ENCODE data around the gene ZNF174.

The ZNF174 gene

GRCh38 chr16:3443108-3444031, 42.4 kb downstream of the ZNF174 start, which contains the start of the genes NAA60 and ZNF597:
NAA60 (plus strand) TSS chr16:3443680; CDS start chr16:3476228, 32,548 bp downstream.
ZNF597 (minus strand) TSS chr16:3443504; CDS start chr16:3443153, 351 bp downstream.
- peak; percentile 95 for DNase-seq (ENCODE audit: low read depth)

DNA sequence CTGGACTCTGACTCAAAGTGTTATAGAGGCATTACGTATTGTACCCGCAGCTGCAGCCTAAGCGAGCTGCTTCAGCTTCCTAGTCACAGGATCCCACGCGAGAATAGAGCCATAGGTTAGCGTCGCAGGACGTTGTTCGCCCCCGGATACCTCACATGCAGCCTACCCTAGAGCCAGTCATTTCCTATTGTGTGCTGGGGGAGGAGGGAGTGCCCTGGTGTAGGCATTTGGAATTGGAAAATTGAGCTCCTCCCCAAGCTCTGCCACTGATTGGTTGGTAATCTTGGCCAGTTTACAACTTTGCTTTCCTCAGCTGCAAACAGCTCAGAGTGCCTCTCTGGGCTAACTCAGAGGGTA, 43.0 kb downstream of the ZNF174 start:
- DNase-seq (ENCODE audit: low read depth): peak; percentile 84

DNA sequence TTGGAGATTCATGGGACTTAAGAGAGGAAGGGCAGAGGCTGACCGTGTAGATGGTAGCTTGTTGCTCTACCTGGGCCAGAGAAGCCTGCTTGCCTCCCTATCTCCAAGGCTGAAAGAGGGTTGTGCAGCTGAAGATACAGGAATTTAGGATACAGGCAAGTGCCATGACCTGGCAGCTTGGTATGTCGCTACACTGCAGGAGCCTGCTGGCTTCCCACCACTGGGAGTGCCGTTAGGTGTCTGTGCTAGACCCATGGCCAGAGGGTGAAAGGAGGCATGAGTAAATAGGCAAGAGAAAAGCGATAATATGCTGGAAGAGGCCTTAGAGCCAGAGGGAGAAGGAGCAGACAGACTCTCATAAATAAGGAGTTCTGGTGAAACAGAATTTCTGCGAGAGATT, 53.1 kb downstream of the ZNF174 start:
- DNase-seq (ENCODE audit: low read depth): peak; percentile 30

DNA sequence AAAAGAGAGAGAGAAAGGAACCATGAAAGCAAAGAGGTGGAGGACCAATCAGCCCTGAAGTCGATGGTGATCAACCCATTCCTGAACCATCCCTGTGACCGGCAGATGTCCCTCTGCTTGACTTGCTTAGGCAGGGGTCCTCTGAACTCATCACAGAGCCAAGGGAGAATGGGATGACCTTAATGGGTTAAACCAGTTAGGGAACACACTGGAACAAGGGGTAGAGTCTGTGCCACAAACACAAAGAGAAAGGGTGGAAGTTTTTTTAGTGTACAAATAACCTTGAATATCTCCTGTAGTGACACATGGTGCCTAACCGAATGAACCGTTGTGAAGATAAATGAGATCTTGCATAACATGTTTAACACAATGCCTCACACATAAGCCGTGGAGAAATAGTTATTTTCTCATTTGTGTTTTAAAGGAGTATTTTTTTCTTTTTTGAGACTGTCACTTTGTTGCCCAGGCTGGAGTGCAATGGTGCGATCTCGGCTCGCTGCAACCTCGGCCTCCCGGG, 53.7 kb downstream of the ZNF174 start:
- no peak for DNase-seq (ENCODE audit: low read depth)

DNA sequence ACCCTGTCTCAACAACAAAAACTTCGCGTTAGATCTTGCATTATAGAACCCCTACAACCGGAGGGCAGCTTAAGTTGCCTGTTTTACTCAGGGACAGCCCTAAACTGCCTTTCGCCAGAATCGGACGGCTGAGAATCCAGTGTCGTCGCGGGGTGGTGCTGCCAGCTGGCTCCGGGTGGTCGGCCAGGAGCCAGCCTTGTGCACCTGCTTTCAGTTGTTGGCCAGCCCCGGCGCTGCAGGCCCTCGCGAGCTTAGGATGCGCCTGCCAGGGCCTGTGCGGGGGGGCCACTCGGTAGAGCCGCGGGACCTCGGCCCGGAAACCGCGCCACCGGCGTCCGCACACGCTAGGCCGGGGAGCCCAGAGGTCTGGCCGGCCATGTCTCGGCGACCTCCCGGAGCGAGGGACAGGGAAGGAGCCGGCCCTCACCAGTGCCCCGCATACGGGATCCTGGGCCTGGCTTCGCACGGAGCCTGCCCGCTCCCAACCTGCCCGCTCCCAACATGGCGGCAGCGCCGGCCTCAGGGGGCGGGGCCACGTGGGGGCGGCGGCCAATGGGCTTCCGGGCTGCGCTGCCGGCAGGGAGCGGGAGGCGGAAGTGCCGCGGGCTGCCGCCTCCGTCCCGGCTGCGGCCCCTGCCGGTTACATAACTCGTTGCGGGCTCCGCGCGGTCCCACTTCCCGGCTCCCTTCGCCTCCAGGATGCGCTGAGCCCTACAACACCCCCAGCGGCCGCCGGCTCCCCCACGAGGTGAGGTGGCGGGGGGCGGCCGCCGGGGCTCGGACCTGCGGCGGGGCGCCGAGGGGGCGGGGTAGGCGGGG, 56.6 kb downstream of the ZNF174 start:
- DNase-seq (ENCODE audit: low read depth): peak; percentile 90

GRCh38 chr16:3458278-3458851, 57.4 kb downstream of the ZNF174 start:
- DNase-seq (ENCODE audit: low read depth): peak; percentile 75

DNA sequence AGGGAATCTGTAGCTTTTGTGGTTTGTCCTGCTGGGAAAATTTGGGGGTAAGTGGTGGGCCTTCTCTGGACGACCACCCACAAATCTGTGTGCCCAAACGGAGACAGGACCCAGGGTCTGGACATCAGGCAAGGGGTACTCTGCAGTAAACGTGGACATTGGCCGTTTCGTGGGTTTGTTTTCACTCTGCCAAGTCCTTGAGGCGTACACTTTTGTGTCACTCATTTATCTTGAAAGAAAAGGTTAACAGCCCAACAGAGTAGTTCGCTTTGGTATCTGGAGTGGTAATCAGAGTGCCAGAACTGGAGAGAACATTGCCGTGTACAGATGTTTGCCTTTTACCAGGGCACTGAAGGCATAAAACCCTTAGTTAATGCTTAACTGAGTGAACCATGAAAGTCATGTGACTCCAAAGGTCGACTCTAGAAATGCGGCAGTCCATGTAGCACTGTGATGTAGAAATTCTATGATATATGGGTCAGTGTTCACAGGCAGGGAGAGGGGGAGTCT, 57.9 kb downstream of the ZNF174 start:
- peak; percentile 36 for DNase-seq (ENCODE audit: low read depth)

All from EH (cell line).